ENCODE data around the gene NAMPT. TPM values are rescaled to one million over a fixed set of nuclear protein-coding genes. Genes with fewer than 3 reads are reported as not detected.
"Not testable (repeated sequence)": the region's sequence is repeated elsewhere in the genome, so short reads cannot be mapped to it uniquely, and the experiment has no call there.

NAMPT gene
- total RNA-seq, 3 donors from 2014 or later, result 1,116 to 1,426 (median 1,121) TPM

GRCh38 chr7:106313966-106314365 is 29.2 kb upstream of the NAMPT start:
- Mint-ChIP-seq H3K9me3 (no peaks in the 10 kb centered on the region), H3K4me1 (ENCODE audit: low read depth) (peaks cover 19% of the 10 kb centered on the region), H3K36me3 (ENCODE audit: insufficient read depth) (no peaks in the 10 kb centered on the region), H3K27me3 (ENCODE audit: low read depth) (peaks cover 6% of the 10 kb centered on the region), H3K4me3 (no peak overlapping the region)
- ATAC-seq (no peak), DNase-seq (no peak)

- Mint-ChIP-seq H3K9me3 (no peaks in the 10 kb centered on the region), H3K4me3 (no peak overlapping the region), H3K36me3 (ENCODE audit: insufficient read depth) (no peaks in the 10 kb centered on the region), H3K4me1 (ENCODE audit: low read depth) (peaks cover 20% of the 10 kb centered on the region), H3K27me3 (ENCODE audit: low read depth) (peaks cover 2% of the 10 kb centered on the region)
- DNase-seq (no peak), ATAC-seq (no peak)
Measured at GRCh38 chr7:106313456-106313901, 28.7 kb upstream of the NAMPT start.

- DNase-seq (no peak), ATAC-seq (no peak)
Measured at GRCh38 chr7:106312906-106313305, 28.1 kb upstream of the NAMPT start.

GRCh38 chr7:106312099-106312871 is 27.5 kb upstream of the NAMPT start:
- ATAC-seq (no peak), DNase-seq (no peak)
- H3K4me3 Mint-ChIP-seq, result no peak overlapping the region
- H3K36me3 Mint-ChIP-seq (ENCODE audit: insufficient read depth), result no peaks in the 10 kb centered on the region
- H3K9me3 Mint-ChIP-seq, result no peaks in the 10 kb centered on the region
- peaks cover 2% of the 10 kb centered on the region for H3K27me3 Mint-ChIP-seq (ENCODE audit: low read depth)
- H3K4me1 Mint-ChIP-seq (ENCODE audit: low read depth), result peaks cover 20% of the 10 kb centered on the region

More at GRCh38 chr7:106312906-106313305, 28.1 kb upstream of the NAMPT start:
- no peak overlapping the region for H3K4me3 Mint-ChIP-seq
- H3K4me1 Mint-ChIP-seq (ENCODE audit: low read depth), result peaks cover 20% of the 10 kb centered on the region
- no peaks in the 10 kb centered on the region for H3K36me3 Mint-ChIP-seq (ENCODE audit: insufficient read depth)
- peaks cover 2% of the 10 kb centered on the region for H3K27me3 Mint-ChIP-seq (ENCODE audit: low read depth)
- no peaks in the 10 kb centered on the region for H3K9me3 Mint-ChIP-seq

- ATAC-seq, result peak; percentile 62 to 77
- H3K9me3 Mint-ChIP-seq, result no peaks in the 10 kb centered on the region
- DNase-seq, result no peak
- H3K27me3 Mint-ChIP-seq (ENCODE audit: low read depth), result peaks cover 10% of the 10 kb centered on the region
- no peak overlapping the region for H3K4me3 Mint-ChIP-seq
- peaks cover 20% of the 10 kb centered on the region for H3K4me1 Mint-ChIP-seq (ENCODE audit: low read depth)
- no peaks in the 10 kb centered on the region for H3K36me3 Mint-ChIP-seq (ENCODE audit: insufficient read depth)
Measured at GRCh38 chr7:106309362-106309761, 24.6 kb upstream of the NAMPT start.

- ATAC-seq (no peak), DNase-seq (no peak)
- peaks cover 15% of the 10 kb centered on the region for H3K9me3 Mint-ChIP-seq
- H3K27me3 Mint-ChIP-seq (ENCODE audit: low read depth), result peaks cover 18% of the 10 kb centered on the region
- peaks cover 5% of the 10 kb centered on the region for H3K36me3 Mint-ChIP-seq (ENCODE audit: insufficient read depth)
- no peak overlapping the region for H3K4me3 Mint-ChIP-seq
- peaks cover 6% of the 10 kb centered on the region for H3K4me1 Mint-ChIP-seq (ENCODE audit: low read depth)
Measured at GRCh38 chr7:106306256-106306655, 21.5 kb upstream of the NAMPT start.

GRCh38 chr7:106305732-106306131 is 20.9 kb upstream of the NAMPT start:
- Mint-ChIP-seq H3K4me1 (ENCODE audit: low read depth) (peaks cover 6% of the 10 kb centered on the region), H3K4me3 (no peak overlapping the region), H3K36me3 (ENCODE audit: insufficient read depth) (peaks cover 5% of the 10 kb centered on the region), H3K9me3 (peaks cover 19% of the 10 kb centered on the region), H3K27me3 (ENCODE audit: low read depth) (peaks cover 21% of the 10 kb centered on the region)
- DNase-seq (no peak), ATAC-seq (no peak)

GRCh38 chr7:106304568-106304967 is 19.8 kb upstream of the NAMPT start:
- ATAC-seq (no peak), DNase-seq (no peak)
- peaks cover 5% of the 10 kb centered on the region for H3K36me3 Mint-ChIP-seq (ENCODE audit: insufficient read depth)
- peaks cover 19% of the 10 kb centered on the region for H3K9me3 Mint-ChIP-seq
- H3K27me3 Mint-ChIP-seq (ENCODE audit: low read depth), result peaks cover 21% of the 10 kb centered on the region
- H3K4me3 Mint-ChIP-seq, result no peak overlapping the region
- peaks cover 6% of the 10 kb centered on the region for H3K4me1 Mint-ChIP-seq (ENCODE audit: low read depth)

- not testable (repeated sequence) for H3K4me3 Mint-ChIP-seq; H3K36me3 Mint-ChIP-seq (ENCODE audit: insufficient read depth); H3K27me3 Mint-ChIP-seq (ENCODE audit: low read depth); DNase-seq; ATAC-seq; H3K4me1 Mint-ChIP-seq (ENCODE audit: low read depth)
- peaks cover 19% of the 10 kb centered on the region for H3K9me3 Mint-ChIP-seq
Measured at GRCh38 chr7:106298631-106299030, 13.8 kb upstream of the NAMPT start.

GRCh38 chr7:106298155-106298554 is 13.4 kb upstream of the NAMPT start:
- H3K27me3 Mint-ChIP-seq (ENCODE audit: low read depth); H3K4me1 Mint-ChIP-seq (ENCODE audit: low read depth); H3K36me3 Mint-ChIP-seq (ENCODE audit: insufficient read depth); DNase-seq; H3K4me3 Mint-ChIP-seq; ATAC-seq: not testable (repeated sequence)
- H3K9me3 Mint-ChIP-seq, result peaks cover 17% of the 10 kb centered on the region

- Mint-ChIP-seq H3K27me3 (ENCODE audit: low read depth) (peaks cover 3% of the 10 kb centered on the region), H3K4me1 (ENCODE audit: low read depth) (peaks cover 1% of the 10 kb centered on the region), H3K4me3 (no peak overlapping the region), H3K9me3 (no peaks in the 10 kb centered on the region), H3K36me3 (ENCODE audit: insufficient read depth) (no peaks in the 10 kb centered on the region)
- no peak for DNase-seq
- no peak for ATAC-seq
Measured at GRCh38 chr7:106294334-106294733, 9.6 kb upstream of the NAMPT start.

GRCh38 chr7:106291247-106291646 is 6.5 kb upstream of the NAMPT start:
- Mint-ChIP-seq H3K27me3 (ENCODE audit: low read depth) (peaks cover 3% of the 10 kb centered on the region), H3K4me3 (no peak overlapping the region), H3K9me3 (no peaks in the 10 kb centered on the region), H3K36me3 (ENCODE audit: insufficient read depth) (no peaks in the 10 kb centered on the region), H3K4me1 (ENCODE audit: low read depth) (peaks cover 20% of the 10 kb centered on the region)
- DNase-seq (no peak), ATAC-seq (no peak)

- Mint-ChIP-seq H3K36me3 (ENCODE audit: insufficient read depth) (no peaks in the 10 kb centered on the region), H3K27me3 (ENCODE audit: low read depth) (peaks cover 3% of the 10 kb centered on the region), H3K9me3 (no peaks in the 10 kb centered on the region), H3K4me3 (no peak overlapping the region), H3K4me1 (ENCODE audit: low read depth) (peaks cover 25% of the 10 kb centered on the region)
- ATAC-seq (no peak), DNase-seq (no peak)
Measured at GRCh38 chr7:106290319-106290718, 5.5 kb upstream of the NAMPT start.

- DNase-seq (no peak), ATAC-seq (no peak)
- Mint-ChIP-seq H3K4me3 (no peak overlapping the region), H3K9me3 (no peaks in the 10 kb centered on the region), H3K36me3 (ENCODE audit: insufficient read depth) (no peaks in the 10 kb centered on the region), H3K4me1 (ENCODE audit: low read depth) (peaks cover 25% of the 10 kb centered on the region), H3K27me3 (ENCODE audit: low read depth) (peaks cover 3% of the 10 kb centered on the region)
Measured at GRCh38 chr7:106289848-106290247, 5.1 kb upstream of the NAMPT start.

- ATAC-seq (no peak), DNase-seq (no peak)
- peaks cover 25% of the 10 kb centered on the region for H3K4me1 Mint-ChIP-seq (ENCODE audit: low read depth)
- H3K27me3 Mint-ChIP-seq (ENCODE audit: low read depth), result peaks cover 3% of the 10 kb centered on the region
- peaks cover 7% of the 10 kb centered on the region for H3K36me3 Mint-ChIP-seq (ENCODE audit: insufficient read depth)
- no peak overlapping the region for H3K4me3 Mint-ChIP-seq
- no peaks in the 10 kb centered on the region for H3K9me3 Mint-ChIP-seq
Measured at GRCh38 chr7:106288263-106288662, 3.5 kb upstream of the NAMPT start.
